ENCODE results near the gene WASL.

The WASL gene

DNA sequence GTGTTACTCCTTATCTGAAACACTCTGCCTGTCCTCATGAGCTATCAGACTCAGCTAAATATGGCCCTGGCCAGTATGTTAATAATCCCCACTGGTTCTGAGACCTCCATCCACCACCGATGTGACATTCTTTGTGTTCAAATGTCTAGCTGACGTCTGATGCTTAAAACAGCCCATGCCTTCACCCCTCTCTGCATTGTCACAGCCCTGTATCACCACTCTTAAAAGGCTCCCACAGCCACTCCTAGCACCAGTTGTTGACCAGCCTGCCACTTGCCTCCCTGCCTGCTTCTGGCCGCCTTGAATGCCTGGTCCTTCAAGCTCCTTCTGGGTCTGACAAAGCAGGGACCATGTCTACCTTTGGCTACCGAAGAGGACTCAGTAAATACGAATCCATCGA lies 93.2 kb downstream of the WASL start, which contains the start of gene LMOD2:
TSS of gene LMOD2 (plus strand) at position 253 of the 400 bp plus-strand sequence. CDS start at position 351, 98 bp downstream.
- no peak within 1 kb of the TSS for H3K27ac ChIP-seq (ENCODE audit: insufficient read depth, low read depth, low read length, poor library complexity, severe bottlenecking)
- no peak within 1 kb of the TSS for H3K4me3 ChIP-seq (ENCODE audit: insufficient read depth, low read depth, low read length)
- H3K4me1 ChIP-seq (ENCODE audit: control insufficient read depth, insufficient read depth, low read length) = peaks cover 9% of the 10 kb centered on the region
- no peaks in the 10 kb centered on the region for H3K9me3 ChIP-seq (ENCODE audit: control insufficient read depth, low read length)
- 81 to 84% methylated on average over 6 of the region's 6 CpGs for WGBS, 2 experiments
- H3K27me3 ChIP-seq (ENCODE audit: control insufficient read depth, insufficient read depth, low read length, poor library complexity, severe bottlenecking) = no peaks in the 10 kb centered on the region
- H3K36me3 ChIP-seq (ENCODE audit: control insufficient read depth, insufficient read depth, low read length) = no peaks in the 10 kb centered on the region

DNA sequence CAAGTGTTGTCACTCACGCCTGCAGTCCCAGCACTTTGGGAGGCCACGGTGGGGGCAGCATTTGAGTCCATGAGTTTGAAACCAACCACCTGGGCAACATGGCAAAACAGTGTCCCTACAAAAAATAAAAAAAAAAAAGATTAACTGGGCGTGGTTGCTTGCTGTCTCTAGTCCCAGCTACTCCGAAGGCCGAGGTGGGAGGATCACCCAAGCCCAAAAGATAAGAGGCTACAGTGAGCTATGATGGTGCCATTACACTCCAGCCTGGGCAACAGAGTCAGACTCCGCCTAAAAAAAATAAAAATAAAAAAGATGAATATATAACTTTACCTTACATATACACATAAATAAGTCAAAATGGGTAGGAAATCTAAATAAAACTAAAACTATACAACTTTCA lies 95.6 kb downstream of the WASL start:
- H3K9me3 ChIP-seq (ENCODE audit: control insufficient read depth, low read length) = no peaks in the 10 kb centered on the region
- 90 to 96% methylated on average over 5 of the region's 6 CpGs for WGBS, 2 experiments
- H3K4me3 ChIP-seq (ENCODE audit: insufficient read depth, low read depth, low read length) = no peak overlapping the region
- no peak overlapping the region for H3K27ac ChIP-seq (ENCODE audit: insufficient read depth, low read depth, low read length, poor library complexity, severe bottlenecking)
- H3K27me3 ChIP-seq (ENCODE audit: control insufficient read depth, insufficient read depth, low read length, poor library complexity, severe bottlenecking) = no peaks in the 10 kb centered on the region
- no peaks in the 10 kb centered on the region for H3K4me1 ChIP-seq (ENCODE audit: control insufficient read depth, insufficient read depth, low read length)
- H3K36me3 ChIP-seq (ENCODE audit: control insufficient read depth, insufficient read depth, low read length) = no peaks in the 10 kb centered on the region

DNA sequence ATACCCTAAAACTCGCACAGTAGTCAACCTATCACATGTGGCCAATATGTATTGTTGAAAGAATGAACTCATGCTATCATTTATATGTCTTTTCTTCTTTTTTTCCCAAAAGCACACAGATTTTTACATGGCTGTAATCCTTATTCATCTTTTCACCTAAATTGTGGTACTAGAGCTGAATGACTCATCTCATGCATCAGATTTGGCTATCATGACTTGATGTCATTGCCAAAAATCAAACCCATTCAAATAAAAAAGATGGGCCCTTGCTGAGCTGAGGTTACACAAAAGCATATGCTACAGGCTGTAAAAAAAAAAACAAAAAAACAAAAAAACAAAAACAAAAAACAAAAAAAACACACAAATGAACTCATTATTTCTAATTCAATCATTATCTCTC lies 96.4 kb downstream of the WASL start:
- Histone ChIP-seq H3K27ac (ENCODE audit: insufficient read depth, low read depth, low read length, poor library complexity, severe bottlenecking) (no peak overlapping the region), H3K4me3 (ENCODE audit: insufficient read depth, low read depth, low read length) (no peak overlapping the region), H3K36me3 (ENCODE audit: control insufficient read depth, insufficient read depth, low read length) (no peaks in the 10 kb centered on the region), H3K4me1 (ENCODE audit: control insufficient read depth, insufficient read depth, low read length) (peaks cover 5% of the 10 kb centered on the region), H3K9me3 (ENCODE audit: control insufficient read depth, low read length) (no peaks in the 10 kb centered on the region), H3K27me3 (ENCODE audit: control insufficient read depth, insufficient read depth, low read length, poor library complexity, severe bottlenecking) (no peaks in the 10 kb centered on the region)
- 100% methylated on average over 1 of the region's 1 CpG for WGBS, 2 experiments

DNA sequence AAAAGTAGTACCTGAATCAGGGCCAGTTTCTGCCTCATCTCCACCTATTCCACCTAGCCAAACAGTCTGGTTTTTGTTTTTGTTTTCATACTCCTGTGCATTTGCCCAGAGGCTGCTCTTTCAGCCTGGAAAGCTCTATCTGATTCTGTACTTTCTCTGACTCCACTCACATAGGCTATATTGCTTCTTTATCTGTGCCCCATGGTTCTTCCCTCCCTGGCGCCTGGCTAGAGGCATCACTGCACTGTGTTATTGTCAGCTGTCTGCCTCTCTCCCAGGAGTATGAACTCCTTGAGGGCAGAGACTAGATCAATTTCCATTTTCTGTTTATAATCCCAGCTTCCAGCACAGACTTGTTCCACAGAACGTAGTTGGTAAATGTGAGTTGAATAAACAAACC lies 98.2 kb downstream of the WASL start:
- Histone ChIP-seq H3K36me3 (ENCODE audit: control insufficient read depth, insufficient read depth, low read length) (no peaks in the 10 kb centered on the region), H3K9me3 (ENCODE audit: control insufficient read depth, low read length) (no peaks in the 10 kb centered on the region), H3K27me3 (ENCODE audit: control insufficient read depth, insufficient read depth, low read length, poor library complexity, severe bottlenecking) (no peaks in the 10 kb centered on the region), H3K4me3 (ENCODE audit: insufficient read depth, low read depth, low read length) (no peak overlapping the region), H3K27ac (ENCODE audit: insufficient read depth, low read depth, low read length, poor library complexity, severe bottlenecking) (no peak overlapping the region), H3K4me1 (ENCODE audit: control insufficient read depth, insufficient read depth, low read length) (peaks cover 14% of the 10 kb centered on the region)
- WGBS, 2 experiments = 83 to 87% methylated on average over 2 of the region's 2 CpGs

DNA sequence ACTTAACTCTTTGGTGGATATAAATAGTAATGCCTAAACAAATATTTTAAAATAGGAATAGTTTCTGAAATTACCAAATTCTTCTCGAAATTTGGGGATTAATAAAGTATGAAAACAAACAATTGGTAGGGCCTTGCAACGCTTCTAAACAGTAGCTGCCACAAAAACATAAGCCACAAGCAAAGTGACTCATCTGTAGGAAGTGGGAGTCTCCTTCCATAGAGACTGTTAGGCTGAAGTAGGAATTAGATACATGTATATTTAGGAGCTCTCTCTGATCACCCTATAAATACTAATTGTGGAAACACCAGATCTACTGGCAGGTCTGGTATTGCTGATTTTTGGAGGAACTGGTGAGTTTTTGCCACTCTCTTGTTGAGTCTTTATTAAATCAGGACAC lies 98.8 kb downstream of the WASL start:
- Histone ChIP-seq H3K4me1 (ENCODE audit: control insufficient read depth, insufficient read depth, low read length) (peaks cover 20% of the 10 kb centered on the region), H3K27ac (ENCODE audit: insufficient read depth, low read depth, low read length, poor library complexity, severe bottlenecking) (no peak overlapping the region), H3K36me3 (ENCODE audit: control insufficient read depth, insufficient read depth, low read length) (no peaks in the 10 kb centered on the region), H3K27me3 (ENCODE audit: control insufficient read depth, insufficient read depth, low read length, poor library complexity, severe bottlenecking) (no peaks in the 10 kb centered on the region), H3K4me3 (ENCODE audit: insufficient read depth, low read depth, low read length) (no peak overlapping the region), H3K9me3 (ENCODE audit: control insufficient read depth, low read length) (no peaks in the 10 kb centered on the region)
- WGBS, 2 experiments = 94 to 100% methylated on average over 1 to 2 of the region's 2 CpGs

DNA sequence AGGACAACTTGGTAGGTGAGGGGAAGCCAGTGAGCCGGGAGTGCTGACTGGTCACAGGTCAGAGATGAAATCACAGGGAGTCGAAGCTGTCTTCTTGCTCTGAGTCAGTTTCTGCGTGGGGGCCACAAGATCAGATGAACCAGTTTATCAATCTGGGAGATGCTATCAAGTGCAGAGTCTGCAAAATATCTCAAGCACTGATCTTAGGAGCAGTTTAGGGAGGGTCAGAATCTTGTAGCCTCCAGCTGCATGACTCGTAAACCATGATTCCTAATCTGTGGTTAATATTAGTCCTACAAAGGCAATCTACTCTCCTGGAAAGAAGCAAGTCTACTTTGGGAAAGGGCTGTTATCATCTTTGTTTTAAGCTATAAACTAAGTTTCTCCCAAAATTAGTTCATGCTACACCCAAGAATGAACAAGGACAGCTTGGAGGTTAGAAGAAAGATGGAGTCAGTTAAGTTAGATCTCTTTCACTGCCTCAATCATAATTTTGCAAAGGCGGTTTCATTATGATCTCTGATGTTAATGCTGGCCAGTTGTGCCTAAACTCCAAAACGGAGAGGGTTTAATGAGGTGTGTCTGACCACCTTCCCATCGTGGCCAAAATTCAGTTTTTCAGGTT lies 101.6 kb downstream of the WASL start:
- Histone ChIP-seq H3K4me3 (ENCODE audit: insufficient read depth, low read depth, low read length) (no peak overlapping the region), H3K4me1 (ENCODE audit: control insufficient read depth, insufficient read depth, low read length) (peaks cover 32% of the 10 kb centered on the region), H3K27ac (ENCODE audit: insufficient read depth, low read depth, low read length, poor library complexity, severe bottlenecking) (no peak overlapping the region), H3K27me3 (ENCODE audit: control insufficient read depth, insufficient read depth, low read length, poor library complexity, severe bottlenecking) (no peaks in the 10 kb centered on the region), H3K9me3 (ENCODE audit: control insufficient read depth, low read length) (no peaks in the 10 kb centered on the region), H3K36me3 (ENCODE audit: control insufficient read depth, insufficient read depth, low read length) (no peaks in the 10 kb centered on the region)
- WGBS, 2 experiments = 88 to 90% methylated on average over 7 of the region's 7 CpGs

DNA sequence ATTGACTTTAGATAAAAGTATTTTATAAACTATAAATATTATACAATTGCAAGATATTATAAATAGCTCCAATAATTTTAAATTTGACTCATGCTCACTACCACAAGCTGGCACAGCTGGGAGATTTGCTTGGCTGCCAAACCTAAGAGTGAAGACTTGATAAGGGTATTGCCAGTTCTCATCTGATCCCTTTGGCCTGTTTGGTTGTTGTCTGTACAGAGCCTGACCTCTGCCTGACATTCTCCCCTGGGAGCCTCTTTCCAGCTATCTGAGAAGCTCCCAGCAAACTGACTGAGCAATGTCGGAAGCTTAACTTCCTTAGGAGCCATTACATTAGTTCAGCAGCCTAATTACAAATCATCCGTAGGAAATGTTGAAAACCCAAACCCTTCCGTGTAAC lies 103.3 kb downstream of the WASL start:
- Histone ChIP-seq H3K9me3 (ENCODE audit: control insufficient read depth, low read length) (no peaks in the 10 kb centered on the region), H3K36me3 (ENCODE audit: control insufficient read depth, insufficient read depth, low read length) (no peaks in the 10 kb centered on the region), H3K27ac (ENCODE audit: insufficient read depth, low read depth, low read length, poor library complexity, severe bottlenecking) (no peak overlapping the region), H3K4me1 (ENCODE audit: control insufficient read depth, insufficient read depth, low read length) (peaks cover 36% of the 10 kb centered on the region), H3K4me3 (ENCODE audit: insufficient read depth, low read depth, low read length) (no peak overlapping the region), H3K27me3 (ENCODE audit: control insufficient read depth, insufficient read depth, low read length, poor library complexity, severe bottlenecking) (no peaks in the 10 kb centered on the region)
- WGBS, 2 experiments = 54 to 56% methylated on average over 3 of the region's 3 CpGs

DNA sequence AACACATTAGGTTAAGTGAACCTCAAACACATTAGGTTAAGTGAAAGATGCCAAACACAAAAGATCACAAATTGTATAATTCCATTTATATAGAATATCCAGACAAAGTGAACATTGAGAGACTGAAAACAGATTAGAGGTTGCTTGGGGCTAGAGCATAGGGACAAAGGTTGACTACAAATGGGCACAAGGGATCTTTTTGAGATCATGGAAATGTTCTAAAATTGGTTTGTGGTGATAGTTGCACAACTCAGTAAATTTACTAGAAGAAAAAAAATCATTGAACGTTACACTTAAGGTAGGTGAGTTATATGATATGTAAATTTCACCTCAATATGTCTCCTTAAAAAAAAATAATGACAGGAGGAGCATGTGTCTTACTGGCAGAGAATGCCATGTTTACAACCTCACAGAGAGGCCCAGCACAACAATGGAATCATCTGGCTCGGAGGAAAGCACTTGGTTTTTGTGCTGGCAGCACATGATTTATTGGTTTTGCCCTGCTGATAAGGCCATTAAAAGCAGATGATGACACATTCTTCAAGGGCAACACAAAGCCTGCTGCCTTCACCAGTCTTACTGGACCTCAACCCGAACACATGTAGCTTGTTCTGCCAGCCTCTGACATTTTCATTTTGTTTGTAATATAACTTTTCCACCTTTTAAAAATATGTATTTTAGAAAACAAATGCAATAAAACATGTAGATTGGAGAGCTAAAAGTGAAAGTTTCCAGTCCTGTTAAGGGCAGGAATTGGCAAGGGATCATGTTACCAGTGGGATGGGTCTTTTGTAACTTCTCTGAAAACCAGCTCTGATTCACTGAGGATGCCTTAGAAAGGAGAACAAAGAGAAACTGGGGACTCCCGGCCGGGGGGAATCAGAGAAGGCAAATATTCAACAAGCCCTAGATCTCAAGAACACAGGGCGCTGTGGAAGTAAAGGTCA lies 105.0 kb downstream of the WASL start:
- peak overlapping the region; percentile 93 for H3K27ac ChIP-seq (ENCODE audit: insufficient read depth, low read depth, low read length, poor library complexity, severe bottlenecking)
- no peaks in the 10 kb centered on the region for H3K9me3 ChIP-seq (ENCODE audit: control insufficient read depth, low read length)
- no peak overlapping the region for H3K4me3 ChIP-seq (ENCODE audit: insufficient read depth, low read depth, low read length)
- 5 to 15% methylated on average over 5 of the region's 6 CpGs for WGBS, 2 experiments
- H3K36me3 ChIP-seq (ENCODE audit: control insufficient read depth, insufficient read depth, low read length) = no peaks in the 10 kb centered on the region
- peaks cover 36% of the 10 kb centered on the region for H3K4me1 ChIP-seq (ENCODE audit: control insufficient read depth, insufficient read depth, low read length)
- H3K27me3 ChIP-seq (ENCODE audit: control insufficient read depth, insufficient read depth, low read length, poor library complexity, severe bottlenecking) = no peaks in the 10 kb centered on the region

DNA sequence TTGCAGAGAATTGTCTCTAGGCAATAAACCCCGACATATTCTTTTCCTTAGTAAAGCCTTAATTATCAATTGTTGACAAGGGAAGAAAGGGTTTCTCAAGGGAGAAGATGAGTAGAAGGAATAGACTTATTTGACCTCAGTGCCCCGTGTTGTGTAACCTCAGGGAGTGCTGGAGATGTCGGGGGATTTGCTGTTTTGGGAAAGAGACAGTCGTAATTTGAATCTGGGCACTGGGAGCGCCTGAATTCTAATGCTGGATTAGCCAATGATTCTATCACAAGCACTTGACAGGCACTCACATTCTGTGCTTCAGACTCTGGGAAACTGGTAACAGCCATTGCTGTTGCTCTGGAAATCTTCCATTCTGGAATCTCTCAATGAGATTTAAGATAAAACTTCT lies 106.9 kb downstream of the WASL start:
- Histone ChIP-seq H3K9me3 (ENCODE audit: control insufficient read depth, low read length) (no peaks in the 10 kb centered on the region), H3K27me3 (ENCODE audit: control insufficient read depth, insufficient read depth, low read length, poor library complexity, severe bottlenecking) (no peaks in the 10 kb centered on the region), H3K4me3 (ENCODE audit: insufficient read depth, low read depth, low read length) (no peak overlapping the region), H3K27ac (ENCODE audit: insufficient read depth, low read depth, low read length, poor library complexity, severe bottlenecking) (peak overlapping the region; percentile 33), H3K36me3 (ENCODE audit: control insufficient read depth, insufficient read depth, low read length) (no peaks in the 10 kb centered on the region), H3K4me1 (ENCODE audit: control insufficient read depth, insufficient read depth, low read length) (peaks cover 40% of the 10 kb centered on the region)
- 89% methylated on average over 5 of the region's 5 CpGs for WGBS, 2 experiments

DNA sequence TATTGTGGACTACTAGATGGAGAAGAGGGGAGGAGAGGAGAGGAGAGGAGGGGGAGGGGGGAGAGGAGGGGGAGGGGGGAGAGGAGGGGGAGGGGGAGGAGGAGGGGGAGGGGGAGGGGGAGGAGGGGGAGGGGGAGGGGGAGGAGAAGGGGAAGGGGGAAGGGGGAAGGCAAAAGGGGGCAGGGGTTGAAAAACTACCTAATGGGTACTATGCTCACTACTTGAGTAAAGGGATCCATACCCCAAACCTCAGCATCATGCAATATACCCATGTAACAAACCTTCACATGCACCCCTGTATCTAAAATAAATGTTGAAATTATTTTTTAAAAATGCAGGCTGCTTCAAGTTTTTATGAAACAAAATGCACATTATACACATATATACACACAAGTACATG lies 108.2 kb downstream of the WASL start:
- no peaks in the 10 kb centered on the region for H3K36me3 ChIP-seq (ENCODE audit: control insufficient read depth, insufficient read depth, low read length)
- H3K4me1 ChIP-seq (ENCODE audit: control insufficient read depth, insufficient read depth, low read length) = peaks cover 33% of the 10 kb centered on the region
- no peak overlapping the region for H3K27ac ChIP-seq (ENCODE audit: insufficient read depth, low read depth, low read length, poor library complexity, severe bottlenecking)
- H3K27me3 ChIP-seq (ENCODE audit: control insufficient read depth, insufficient read depth, low read length, poor library complexity, severe bottlenecking) = no peaks in the 10 kb centered on the region
- no peaks in the 10 kb centered on the region for H3K9me3 ChIP-seq (ENCODE audit: control insufficient read depth, low read length)
- H3K4me3 ChIP-seq (ENCODE audit: insufficient read depth, low read depth, low read length) = no peak overlapping the region
